ENCODE results near the gene INPP4B. TPM values are rescaled to one million over a fixed set of nuclear protein-coding genes. Genes with fewer than 3 reads are reported as not detected.
A peak's percentile ranks its signal among the peaks of the same experiment; 100 is the strongest.

Gene INPP4B
- total and polyA plus RNA-seq, 2 of the 4 experiments (the other 2 are of a cell fraction), result 1.8 to 14.0 TPM

- Histone ChIP-seq H4K91ac (ENCODE audit: insufficient read depth, low read depth, low read length) (no peak overlapping the region), H3K36me3 (ENCODE audit: control insufficient read depth, insufficient read depth, low read length) (no peaks in the 10 kb centered on the region), H3K23ac (ENCODE audit: low read depth, low read length) (no peak overlapping the region), H3K4me2 (ENCODE audit: low read depth, low read length) (no peak overlapping the region), H3K9me1 (ENCODE audit: insufficient read depth, low read length) (no peaks in the 10 kb centered on the region), H2BK5ac (ENCODE audit: low read depth, low read length, poor library complexity, severe bottlenecking) (no peak overlapping the region), H2AK5ac (ENCODE audit: low read depth, low read length) (no peak overlapping the region), H3K79me1 (ENCODE audit: low read depth in 1 of 2, low read length in 2 of 2) (no peaks in the 10 kb centered on the region), H2BK120ac (ENCODE audit: low read depth, low read length) (no peak overlapping the region), H3K4me3 (ENCODE audit: insufficient read depth, low read depth, low read length) (no peak overlapping the region), H3K56ac (ENCODE audit: extremely low read depth, insufficient read depth, low read length) (no peak overlapping the region), H3K14ac (replicated peaks; ENCODE audit: low read depth, low read length) (no peak overlapping the region), H2AK9ac (replicated peaks; ENCODE audit: low read depth, low read length, poor library complexity) (no peak overlapping the region), H2BK20ac (ENCODE audit: low read depth, low read length) (no peak overlapping the region), H3K18ac (ENCODE audit: low read depth, low read length) (no peak overlapping the region), H4K20me1 (ENCODE audit: insufficient read depth, low read length) (no peaks in the 10 kb centered on the region), H4K5ac (ENCODE audit: low read depth, low read length) (no peak overlapping the region), H4K8ac (ENCODE audit: low read depth in 2 of 2, low read length in 2 of 2) (no peak overlapping the region), H2AFZ (replicated peaks; ENCODE audit: low read length, poor library complexity) (no peak overlapping the region), H2BK15ac (ENCODE audit: low read depth, low read length) (no peak overlapping the region), H3K4ac (ENCODE audit: low read depth, low read length) (no peak overlapping the region), H3K27me3 (ENCODE audit: control insufficient read depth, insufficient read depth, low read length) (no peaks in the 10 kb centered on the region), H3K9me3 (ENCODE audit: control insufficient read depth, insufficient read depth, low read length) (no peaks in the 10 kb centered on the region), H3K9ac (ENCODE audit: low read depth, low read length) (no peak overlapping the region), H3K27ac (ENCODE audit: insufficient read depth, low read length) (no peak overlapping the region), H3K4me1 (ENCODE audit: control insufficient read depth, insufficient read depth, low read length) (peaks cover 5% of the 10 kb centered on the region)
- ATAC-seq (ENCODE audit: low read depth) (peak; percentile 80), DNase-seq (peak; percentile 80)
- ChIA-PET POLR2A (ENCODE audit: unreplicated experiment) (no interaction called here), CTCF (interaction anchor here (0.7 to 1.5 kb wide), 2 partner anchors 225 to 691 kb away, joined by 3 to 5 read pairs; no protein-coding TSS in a partner anchor)
- no TSS peak for BruUV-seq (replicated peaks)
- intact Hi-C loops (cut with micrococcal nuclease) (loop anchor here (1.0 to 5.0 kb wide), 9 partner anchors 140 to 1060 kb away; no protein-coding TSS in a partner anchor), dilution Hi-C loops (cut with HindIII; ENCODE audit: low sequenced_read_pairs, unreplicated experiment) (no loop called here), in situ Hi-C loops (cut with MboI; ENCODE audit: low sequenced_read_pairs) (no loop called here)
- TF ChIP-seq ELK1 (IDR thresholded peaks at IDR 0.05; ENCODE audit: borderline replicate concordance, low read depth, low read length) (no peak), MAZ (IDR thresholded peaks at IDR 0.05; ENCODE audit: borderline replicate concordance, low read depth, low read length) (no peak), POLR2A (IDR thresholded peaks at IDR 0.05; ENCODE audit: low read depth, low read length) (no peak), SMC3 (IDR thresholded peaks at IDR 0.05; ENCODE audit: low read depth, low read length) (peak; percentile 90), CEBPB (IDR thresholded peaks at IDR 0.05; ENCODE audit: low read depth, low read length) (no peak), RCOR1 (IDR thresholded peaks at IDR 0.05; ENCODE audit: insufficient replicate concordance, low read length) (no peak), RAD21 (IDR thresholded peaks at IDR 0.05; ENCODE audit: low read length) (peak; percentile 95), USF2 (IDR thresholded peaks at IDR 0.05; ENCODE audit: low read depth, low read length) (no peak), CTCF (conservative IDR thresholded peaks at IDR 0.05; ENCODE audit: low read depth, low read length) (peak; percentile 85), NFE2L2 (IDR thresholded peaks at IDR 0.05; ENCODE audit: low read depth, low read length) (no peak)
- no CpG with 5 or more reads among the region's 3 CpGs for WGBS, 2 experiments (ENCODE audit: extremely low coverage in 2 of 2, insufficient read length in 1 of 2)
Measured at GRCh38 chr4:142126890-142127497, 719.1 kb downstream of the INPP4B start.
